Left kidney (tissue), 2 donors: Measurements from ENCODE around the gene COBLL1. TPM values are rescaled to one million over a fixed set of nuclear protein-coding genes. Genes with fewer than 3 reads are reported as not detected.
A peak's percentile ranks its signal among the peaks of the same experiment; 100 is the strongest.
"Not testable (repeated sequence)": the region's sequence is repeated elsewhere in the genome, so short reads cannot be mapped to it uniquely, and the experiment has no call there.

Experiments used
- DNase-seq: peaks from one replicate; pipeline ENCODE4 v3.0.0-alpha.2; 2013
- polyA plus RNA-seq: library from polyadenylated mRNA; unstranded; fragments of 120-200 nt; gene quantifications from one replicate; pipeline ENCODE4 v1.2.1, GENCODE V29; 2013; ENCODE audit not compliant: insufficient read length

The COBLL1 gene
- polyA plus RNA-seq, 1 donor = 142 TPM

DNA sequence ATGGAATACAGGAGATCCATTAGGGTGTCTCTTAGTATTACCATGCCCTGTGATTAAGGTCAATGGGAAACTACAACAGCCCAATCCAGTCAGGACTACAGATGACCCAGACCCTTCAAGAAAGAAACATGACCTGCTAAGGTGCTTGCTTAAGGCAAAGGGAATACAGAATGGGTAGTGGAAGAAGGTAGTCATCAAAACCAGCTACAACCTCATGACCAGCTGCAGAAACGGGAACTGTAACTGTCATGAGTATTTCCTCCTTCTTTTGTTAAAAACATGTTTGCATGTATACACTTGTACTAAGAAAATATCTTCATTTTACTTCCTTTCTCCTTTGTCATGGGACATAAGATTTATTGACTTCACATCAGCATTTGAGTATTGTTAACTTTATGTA is 24.8 kb upstream of the COBLL1 start:
- DNase-seq = not testable (repeated sequence)

DNA sequence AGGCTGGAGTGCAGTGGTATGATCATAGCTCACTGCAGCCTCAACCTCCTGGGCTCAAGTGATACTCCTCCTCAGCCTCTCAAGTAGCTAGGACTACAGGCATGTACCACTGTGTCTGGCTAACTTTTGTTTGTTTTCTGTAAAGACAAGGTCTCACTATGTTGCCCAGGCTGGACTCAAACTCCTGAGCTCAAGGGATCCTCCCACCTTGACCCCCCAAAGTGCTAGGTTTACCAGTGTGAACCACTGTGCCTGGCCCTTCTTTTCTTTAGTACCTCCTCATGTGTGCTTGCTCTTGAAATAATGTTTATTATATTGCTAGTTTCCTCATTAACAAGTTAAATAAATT is 19.0 kb upstream of the COBLL1 start:
- no peak for DNase-seq

DNA sequence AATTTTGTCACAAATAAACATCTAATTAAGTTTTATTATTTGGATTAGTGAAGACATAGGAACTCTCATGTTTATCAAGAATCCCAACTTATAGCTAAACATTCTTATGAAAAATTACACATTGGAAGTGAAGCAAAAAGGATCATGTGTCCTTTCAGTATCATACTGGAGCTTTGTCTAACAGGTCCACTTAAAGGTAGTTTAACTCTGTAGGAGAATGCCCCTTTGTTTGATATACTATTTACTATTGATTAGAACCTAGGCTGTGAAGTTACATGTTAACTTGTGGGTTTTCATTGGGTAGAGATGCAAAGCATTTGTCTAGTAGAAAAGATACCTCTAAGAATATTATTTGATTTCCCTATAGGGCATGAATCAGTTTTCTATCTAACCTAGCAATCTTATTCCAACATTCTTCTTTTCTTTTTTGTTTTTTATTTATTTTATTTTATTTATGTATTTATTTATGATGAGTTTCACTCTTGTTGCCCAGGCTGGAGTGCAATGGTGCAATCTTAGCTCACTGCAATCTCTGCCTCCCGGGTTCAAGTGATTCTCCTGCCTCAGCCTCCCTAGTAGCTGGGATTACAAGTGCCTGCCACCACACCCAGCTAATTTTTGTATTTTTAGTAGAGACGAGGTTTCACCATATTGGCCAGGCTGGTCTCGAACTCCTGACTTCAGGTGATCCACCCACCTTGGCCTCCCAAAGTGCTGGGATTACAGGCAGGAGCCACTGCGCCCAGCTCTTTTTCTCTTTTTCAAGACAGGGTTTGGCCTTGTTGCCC is 18.5 kb upstream of the COBLL1 start:
- not testable (repeated sequence) for DNase-seq

DNA sequence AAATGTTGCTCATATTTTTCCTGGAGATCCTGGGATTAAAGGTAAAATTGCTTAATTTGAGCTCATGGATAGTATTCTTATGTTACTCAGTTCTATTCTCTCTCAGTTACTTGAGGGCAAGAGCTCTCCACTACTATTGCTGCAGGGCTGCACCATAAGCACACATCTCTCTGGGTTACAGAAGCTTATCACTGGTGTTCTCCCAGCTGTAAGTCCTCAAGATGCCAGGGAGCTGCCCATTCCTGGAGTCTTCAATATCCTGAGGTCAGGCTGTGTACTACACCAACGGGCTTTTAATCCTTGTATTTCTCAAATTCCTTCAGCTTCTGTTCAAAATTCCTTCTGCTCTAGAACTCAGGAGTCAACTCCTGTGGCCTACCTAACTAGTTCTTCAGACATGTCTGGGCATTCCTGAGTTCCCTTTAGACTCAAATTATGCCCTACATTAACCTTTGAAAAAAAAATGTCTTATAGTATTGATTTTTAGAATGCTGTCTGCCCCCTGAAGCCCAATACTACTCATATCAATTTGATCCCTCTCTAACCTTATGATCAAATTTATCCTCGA is 17.7 kb upstream of the COBLL1 start:
- no peak for DNase-seq

DNA sequence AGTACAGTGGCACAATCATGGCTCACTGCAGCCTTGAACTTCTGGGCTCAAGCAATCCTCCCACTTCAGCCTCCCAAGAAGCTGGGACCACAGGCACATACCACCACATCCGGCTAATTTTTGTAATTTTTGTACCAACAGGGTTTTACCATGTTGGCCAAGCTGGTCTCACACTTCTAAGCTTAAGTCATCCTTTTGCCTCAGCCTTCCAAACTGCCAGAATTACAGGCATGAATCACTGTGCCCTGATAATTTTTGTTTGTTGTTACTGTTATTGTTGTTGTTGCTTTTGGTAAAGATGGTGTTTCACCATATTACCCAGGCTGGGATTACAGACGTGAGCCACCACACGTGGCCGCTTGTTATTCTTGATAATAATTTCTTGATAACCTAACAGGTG is 10.5 kb upstream of the COBLL1 start:
- DNase-seq = no peak

DNA sequence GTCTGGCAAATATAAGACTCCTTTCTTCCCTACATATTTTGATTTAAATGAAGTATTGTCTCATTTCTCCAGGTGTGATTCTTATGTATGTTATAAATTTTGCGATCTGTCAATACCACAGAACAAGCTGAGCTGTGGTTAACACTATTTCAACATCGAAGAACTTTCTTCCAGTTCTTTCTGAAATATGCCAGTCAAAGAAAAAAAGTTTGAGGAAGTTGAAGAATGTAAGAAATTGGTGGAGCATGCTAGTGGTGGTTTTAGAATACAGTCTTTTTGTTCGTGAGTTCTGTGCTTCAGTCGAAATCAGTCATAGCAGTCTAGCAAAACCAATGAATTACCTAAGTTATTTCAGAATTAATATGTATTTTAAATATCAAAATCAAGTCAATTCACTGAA is 8.6 kb upstream of the COBLL1 start:
- DNase-seq = no peak

DNA sequence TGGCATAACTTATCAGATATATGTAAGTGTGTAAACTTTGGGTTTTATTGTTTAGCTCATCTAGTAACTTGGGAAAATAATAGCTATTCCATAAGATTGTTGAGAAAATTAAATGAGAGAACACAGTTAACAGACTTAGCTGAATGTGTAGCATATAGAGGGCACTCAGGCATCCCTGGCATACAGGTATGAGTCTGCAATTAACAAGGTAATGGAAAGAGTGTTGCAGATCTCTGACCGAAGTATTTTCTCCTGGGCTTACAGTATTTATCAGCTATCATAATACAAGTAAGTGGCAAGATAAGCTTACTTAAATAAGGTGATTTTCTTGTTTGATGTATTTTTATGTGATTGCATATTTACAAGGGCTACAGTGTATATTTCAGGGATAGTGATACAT is 7.9 kb upstream of the COBLL1 start:
- DNase-seq = no peak

DNA sequence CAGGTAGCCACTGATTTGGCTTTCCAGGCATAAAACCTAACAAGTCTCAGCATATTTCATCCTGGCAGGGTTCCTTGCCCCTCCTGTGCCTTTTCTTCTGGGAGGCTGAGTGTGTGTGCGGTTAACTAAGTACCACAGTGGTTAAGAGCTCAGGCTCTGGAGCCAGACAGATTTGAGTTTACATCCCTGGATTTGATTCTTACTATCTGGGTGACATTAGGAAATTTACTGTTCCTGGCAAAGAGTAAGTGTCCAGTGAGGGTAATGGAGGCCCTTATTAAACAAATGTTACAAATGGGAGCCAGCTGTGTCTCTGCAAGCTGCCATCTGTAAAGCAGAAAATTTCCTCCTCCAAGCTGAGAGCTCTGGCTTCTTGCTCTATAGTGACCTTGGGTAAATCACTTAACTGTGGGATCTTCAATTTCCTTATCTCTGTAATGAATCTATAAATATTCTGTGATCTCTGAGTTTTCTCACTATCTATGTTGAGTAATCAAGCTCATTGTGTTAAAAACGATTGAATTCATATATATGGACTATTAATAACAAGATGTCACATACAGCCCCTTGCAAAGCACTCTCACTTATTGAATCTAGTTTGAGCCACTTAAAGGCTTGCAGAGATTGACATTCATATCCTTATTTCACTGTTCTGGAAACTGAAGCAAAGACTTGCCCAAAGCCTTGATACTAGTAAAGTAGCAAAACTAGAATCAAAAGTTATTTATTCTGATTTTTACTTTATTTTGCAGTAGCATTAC is 6.5 kb upstream of the COBLL1 start:
- no peak for DNase-seq

DNA sequence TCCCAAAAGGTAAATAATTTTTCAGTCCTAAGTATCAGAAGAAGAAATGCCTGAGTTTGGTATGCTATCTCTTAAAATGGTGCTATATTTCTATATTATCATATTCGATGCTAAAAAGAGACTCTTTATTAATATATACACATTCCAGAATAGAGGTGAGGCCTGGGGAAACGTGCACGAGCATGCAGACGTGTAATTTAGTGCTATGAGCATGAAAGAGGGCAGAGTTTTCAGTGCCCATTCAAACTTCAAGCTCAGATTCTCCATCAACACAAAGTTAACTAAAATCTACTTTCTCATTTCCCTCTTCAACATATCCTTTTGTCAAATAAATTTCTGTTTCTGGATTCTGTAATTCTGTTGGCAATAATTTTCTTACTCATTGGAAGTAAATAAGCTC is 5.7 kb upstream of the COBLL1 start:
- DNase-seq = no peak

DNA sequence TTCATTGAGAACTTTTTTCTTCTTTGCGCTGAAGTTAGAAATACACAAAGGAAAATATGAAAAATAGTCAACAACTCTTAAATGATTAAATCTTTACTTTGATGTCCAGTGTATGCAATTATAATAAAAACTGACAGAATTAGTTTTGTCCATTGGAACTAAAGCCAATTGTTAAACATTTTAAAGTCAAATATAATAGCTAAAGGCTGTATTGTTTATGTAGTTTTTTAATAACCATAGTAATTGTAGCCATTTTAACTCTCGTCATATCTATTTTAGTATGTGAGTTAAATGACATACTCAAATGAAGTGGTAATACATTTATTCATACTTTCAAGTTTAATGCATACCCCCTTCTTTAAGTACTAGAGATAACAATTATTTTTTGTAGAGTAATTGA is 4.7 kb upstream of the COBLL1 start:
- no peak for DNase-seq

DNA sequence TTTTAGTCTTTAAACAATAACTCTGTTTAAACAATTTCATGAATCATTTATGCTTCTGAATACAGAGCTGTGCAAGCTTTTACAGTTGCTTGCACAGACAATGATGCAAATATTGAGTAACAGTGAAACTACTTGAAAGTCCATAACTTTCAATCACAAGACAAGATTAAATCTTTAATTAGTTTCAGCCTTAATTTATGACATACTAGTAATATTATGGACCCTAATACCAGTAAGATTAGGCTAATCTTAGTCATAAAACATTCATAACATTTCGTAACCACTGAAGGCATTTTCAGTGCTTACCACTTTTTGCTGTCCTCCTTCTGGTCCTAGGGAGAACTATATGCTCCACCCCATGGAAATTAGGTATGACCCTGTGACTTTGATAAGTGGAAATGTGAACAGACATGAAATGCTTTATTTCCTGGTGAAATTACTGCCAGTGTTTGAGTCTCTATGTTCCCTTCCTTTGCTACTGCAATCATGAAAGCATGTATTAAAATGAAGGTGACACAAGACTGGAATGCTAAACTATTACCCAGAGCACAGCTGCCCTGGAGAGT is 1.8 kb upstream of the COBLL1 start:
- no peak for DNase-seq

DNA sequence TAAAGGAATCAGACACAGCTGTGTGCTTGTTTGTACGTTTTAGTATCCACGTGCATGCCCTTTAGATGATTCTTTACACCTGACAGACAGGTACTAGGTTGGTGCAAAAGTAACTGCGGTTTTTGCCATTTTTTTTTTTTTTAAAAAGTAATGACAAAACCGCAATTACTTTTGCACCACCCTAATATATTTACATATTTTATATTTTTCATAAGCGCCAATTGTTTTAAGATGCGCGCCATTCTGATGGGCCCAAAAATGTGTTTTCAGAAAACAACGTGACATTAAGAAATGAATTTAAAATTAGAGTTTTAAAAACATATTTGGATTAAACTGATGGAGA is 972 bp upstream of the COBLL1 start:
- no peak for DNase-seq

DNA sequence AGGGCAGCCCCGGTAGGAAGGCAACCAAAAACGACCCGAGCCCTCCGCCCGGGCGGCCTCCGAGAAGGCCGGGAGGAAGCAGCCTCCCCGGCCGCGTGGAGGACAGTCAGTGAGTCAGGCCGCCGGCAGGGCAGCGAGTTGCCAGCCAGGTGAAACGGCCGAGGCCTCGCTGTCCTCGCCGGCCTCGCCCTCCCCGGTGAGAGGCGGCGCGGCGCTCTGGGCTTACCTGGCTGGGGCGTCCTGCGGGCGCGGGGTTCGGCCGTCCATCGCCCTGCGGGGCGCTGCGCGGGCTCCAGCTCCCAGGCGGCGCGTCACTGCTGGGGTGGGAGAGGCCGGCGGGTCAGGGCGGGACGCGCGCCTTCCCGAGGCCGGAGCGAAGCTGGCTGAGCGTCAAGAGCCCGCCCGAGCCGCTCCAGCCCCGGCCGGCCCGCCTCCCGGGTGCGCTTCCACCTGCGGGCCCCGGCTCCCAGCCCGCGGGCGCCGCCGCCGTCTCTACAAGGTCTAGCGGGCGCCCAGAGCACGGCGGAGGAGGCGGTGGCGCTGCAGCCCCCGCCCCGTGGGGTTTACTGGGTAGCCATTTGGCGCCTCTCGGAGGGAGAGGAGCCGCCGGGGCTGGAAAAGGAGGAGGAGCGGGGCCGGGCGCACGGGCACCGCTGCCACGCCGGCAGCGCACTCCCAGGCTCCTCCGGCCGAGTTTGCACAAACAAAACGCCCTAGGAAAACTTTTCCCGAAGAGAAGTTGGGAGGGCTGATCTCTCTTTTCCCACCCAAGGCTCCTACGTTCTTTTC is 499 bp downstream of the COBLL1 start:
- DNase-seq = peak; percentile 53

DNA sequence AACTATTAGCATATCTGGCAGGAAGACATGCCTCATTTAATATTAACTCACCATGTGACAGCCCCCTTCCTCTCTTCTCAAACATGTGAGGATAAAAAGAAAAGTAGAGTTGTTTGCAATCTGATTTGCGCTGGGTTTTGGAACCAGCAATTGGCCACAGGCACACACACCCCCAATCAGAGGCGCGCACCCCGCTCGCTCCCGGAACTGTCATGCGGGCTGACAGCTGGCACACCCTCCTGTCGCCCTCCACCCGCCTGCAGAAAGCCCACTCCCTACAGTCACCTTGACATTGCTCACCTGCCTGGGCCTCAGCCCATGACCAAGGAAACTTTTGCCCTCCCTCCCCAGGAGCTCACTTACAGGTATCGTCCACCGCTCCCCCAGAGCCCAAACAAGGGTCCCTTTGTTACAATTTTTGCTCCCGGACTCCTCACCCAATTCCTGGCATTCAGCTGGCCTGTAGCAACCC is 1.1 kb downstream of the COBLL1 start:
- peak; percentile 42 for DNase-seq

DNA sequence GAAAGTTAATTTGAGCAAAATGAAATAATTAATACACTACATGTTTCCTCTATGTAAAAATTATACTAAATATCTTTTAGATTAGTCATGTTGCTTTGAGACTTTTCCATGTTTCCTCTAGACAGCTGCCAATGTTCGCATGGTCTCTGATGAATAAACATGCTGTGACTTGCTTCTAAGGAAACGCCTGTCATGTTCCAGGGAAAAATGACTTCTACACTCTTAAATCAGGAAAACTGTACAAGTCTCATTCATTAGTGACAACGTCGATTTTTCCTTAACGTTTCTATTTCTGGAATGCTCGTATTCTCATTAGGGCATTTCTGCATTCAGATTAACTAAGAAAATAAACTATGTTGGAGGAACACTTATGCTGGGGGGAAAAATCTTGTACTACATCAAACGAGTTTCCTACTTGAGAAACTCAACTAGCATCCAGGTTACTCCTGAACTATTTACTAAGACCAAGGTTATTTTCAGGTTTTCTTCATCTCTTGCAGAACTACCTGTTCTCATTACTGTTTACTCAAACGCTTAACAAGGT is 1.6 kb downstream of the COBLL1 start:
- no peak for DNase-seq

DNA sequence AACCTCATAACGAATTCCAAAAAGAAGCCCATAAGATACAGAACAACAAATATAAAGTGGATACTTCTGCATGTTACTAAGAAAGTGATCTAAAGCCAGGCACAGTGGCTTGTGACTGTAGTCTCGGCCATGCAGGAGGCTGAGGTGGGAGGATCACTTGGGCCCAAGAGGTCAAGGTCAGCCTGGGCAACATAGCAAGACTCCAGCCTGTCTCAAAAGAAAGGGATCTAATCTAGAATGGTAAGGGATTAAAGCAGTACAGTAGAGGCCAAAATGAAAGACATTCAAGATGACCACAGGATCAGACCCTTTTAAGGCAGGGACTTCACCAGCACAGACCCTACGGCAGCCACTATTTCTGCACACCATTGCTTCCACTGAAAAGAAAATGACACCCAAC is 3.8 kb downstream of the COBLL1 start:
- no peak for DNase-seq

DNA sequence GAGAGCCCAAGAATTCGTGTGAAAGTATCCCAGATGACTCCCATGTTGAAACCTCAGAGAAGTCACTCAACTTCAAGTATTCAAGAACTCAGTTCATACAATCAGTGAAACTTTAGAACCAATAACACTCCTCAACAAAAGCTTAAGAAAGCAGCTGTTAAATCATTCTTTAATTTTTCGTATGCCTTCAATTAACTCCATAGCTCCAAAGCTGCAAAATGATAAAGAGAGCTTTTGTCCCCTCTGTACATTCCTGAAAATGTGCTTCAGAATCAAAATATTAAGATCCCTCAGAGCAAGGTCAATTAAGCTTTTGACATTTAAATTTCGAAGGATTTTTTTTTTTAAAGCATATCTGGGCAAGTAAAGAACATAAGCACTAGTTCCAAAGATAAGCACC is 4.7 kb downstream of the COBLL1 start:
- DNase-seq = no peak

DNA sequence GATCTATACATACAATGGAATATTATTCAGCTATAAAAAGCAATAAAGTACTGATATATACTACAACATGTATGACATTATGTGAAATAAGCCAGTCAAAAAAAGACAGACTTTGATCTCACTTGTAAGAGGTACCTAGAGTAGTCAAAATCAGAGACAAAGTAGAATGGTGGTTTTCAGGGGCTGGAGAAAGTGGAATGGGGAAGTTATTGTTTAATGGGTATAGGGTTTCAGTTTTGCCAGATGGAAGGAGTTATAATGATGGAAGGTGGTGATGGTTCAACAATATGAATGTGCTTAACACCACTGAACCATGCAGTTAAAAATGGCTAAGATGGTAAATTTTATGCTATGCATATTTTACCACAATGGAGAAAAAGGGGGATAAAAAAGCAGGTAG is 6.3 kb downstream of the COBLL1 start:
- DNase-seq = no peak

DNA sequence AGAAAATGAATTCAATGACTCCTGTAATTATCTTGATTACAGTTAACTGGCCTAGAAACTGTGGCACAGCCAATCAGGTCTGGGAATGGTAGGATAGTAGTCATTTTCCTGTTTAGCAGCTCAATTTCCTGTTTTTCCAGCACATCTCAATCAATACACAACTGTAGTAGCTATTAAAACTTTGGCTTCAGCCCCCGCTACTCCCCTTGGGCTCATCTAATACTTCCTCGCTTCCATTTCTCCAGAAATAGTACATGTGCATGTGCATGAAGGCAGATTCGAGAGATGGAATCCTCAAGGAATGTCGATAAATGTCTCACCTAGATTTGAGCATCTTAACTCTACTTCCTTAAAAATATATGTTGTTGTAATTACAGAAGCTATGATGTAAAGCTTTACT is 9.7 kb downstream of the COBLL1 start:
- DNase-seq = no peak

DNA sequence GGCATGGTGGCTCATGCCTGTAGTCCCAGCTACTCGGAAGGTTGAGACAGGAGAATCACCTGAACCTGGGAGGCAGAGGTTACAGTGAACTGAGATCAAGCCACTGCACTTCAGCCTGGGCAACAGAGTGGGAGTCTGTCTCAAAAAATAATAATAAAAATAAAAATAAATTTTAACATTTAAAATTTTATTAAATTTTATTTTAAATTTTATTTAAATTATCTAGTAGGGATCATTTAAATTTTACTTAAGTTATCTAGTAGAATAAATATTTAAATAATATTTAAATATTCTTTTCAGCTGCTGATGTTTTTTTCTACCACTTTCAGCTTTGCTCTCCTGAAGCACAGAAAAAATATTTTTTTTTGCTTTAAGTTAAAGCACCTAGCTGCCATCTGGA is 10.4 kb downstream of the COBLL1 start:
- DNase-seq = no peak

DNA sequence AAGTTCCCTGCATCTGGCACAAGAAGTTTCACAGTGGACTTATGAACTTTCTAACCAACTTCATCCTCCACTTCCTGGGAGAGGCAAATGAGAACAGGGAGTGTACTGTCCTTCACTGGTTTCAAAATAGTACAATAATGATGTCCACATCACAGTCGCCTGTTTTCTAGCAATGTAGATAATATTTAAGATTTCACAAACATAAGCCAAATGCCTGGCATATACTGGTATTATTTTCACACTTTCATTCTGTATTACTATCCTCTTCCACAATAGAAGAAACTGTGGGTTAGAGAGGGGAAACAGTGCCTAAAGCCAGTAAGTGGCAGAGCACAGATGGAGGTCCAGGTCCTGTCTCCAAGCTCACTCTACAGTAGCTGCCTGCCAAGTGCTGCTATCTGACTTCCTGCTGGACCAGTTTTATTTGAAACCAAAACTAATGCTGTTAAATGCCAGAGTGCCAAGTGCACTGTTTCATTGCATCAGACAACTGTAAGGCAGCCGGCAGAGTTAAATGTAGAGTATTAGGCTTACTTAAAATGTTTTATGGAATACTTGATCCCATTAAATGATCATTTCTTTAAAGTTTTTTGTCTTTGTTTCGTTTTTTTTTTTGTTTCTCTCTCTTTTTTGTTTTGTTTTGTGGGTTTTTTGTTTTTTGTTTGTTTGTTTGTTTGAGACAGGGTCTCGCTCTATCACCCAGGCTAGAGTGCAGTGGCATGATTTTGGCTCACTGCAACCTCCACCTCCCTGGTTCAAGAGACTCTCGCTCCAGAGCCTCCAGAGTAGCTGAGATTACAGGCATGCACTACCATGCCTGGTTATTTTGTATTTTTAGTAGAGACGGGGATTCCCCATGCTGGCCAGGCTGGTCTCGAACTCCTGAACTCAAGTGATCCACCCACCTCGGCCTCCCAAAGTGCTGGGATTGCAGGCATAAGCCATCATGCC is 15.1 kb downstream of the COBLL1 start:
- DNase-seq = no peak
